Measurements from ENCODE around the gene HOXA11.

- TF ChIP-seq CTCF (IDR thresholded peaks at IDR 0.05) (no peak), POLR2A (IDR thresholded peaks at IDR 0.05) (no peak)
Measured at GRCh38 chr7:27202862-27203134, 17.8 kb upstream of the HOXA11 start.
